Transverse colon (tissue), 4 donors: ENCODE data around the gene HSP90AA1. TPM values are rescaled to one million over a fixed set of nuclear protein-coding genes. Genes with fewer than 3 reads are reported as not detected.
"Not testable (repeated sequence)": the region's sequence is repeated elsewhere in the genome, so short reads cannot be mapped to it uniquely, and the experiment has no call there.

ENCODE experiments used
- DNase-seq: peaks from one replicate; pipeline ENCODE4 v3.0.0-alpha.2; 2019
- H3K27ac ChIP-seq, 4 donors: fragments of 200-600 bp; sonication (generic); 2 replicates each; pipeline ENCODE4 v1.5.1; 2016 to 2018; ENCODE audit warnings: inconsistent platforms in 4 of 4
- H3K27me3 ChIP-seq: fragments of 200-600 bp; sonication (generic); 2 replicates; pipeline ENCODE4 v1.5.1; 2017; ENCODE audit warnings: inconsistent platforms
- H3K36me3 ChIP-seq, 4 donors: fragments of 200-600 bp; sonication (generic); 2 replicates each; pipeline ENCODE4 v1.5.1; 2017 to 2019; ENCODE audit warnings: inconsistent platforms in 4 of 4
- H3K4me1 ChIP-seq, 4 donors: fragments of 200-600 bp; sonication (generic); 2 replicates each; pipeline ENCODE4 v1.5.1; 2017 to 2020; ENCODE audit warnings: inconsistent platforms in 4 of 4
- H3K4me3 ChIP-seq, 4 donors: fragments of 200-600 bp; sonication (generic); 1 replicate in 1 of 4; 2 replicates in 3 of 4; pipeline versions ENCODE4 v1.5.1 to v1.6.1; 2017 to 2019; ENCODE audit warnings: inconsistent platforms in 4 of 4
- H3K9me3 ChIP-seq, 2 donors: fragments of 200-600 bp; sonication (generic); 2 replicates each; pipeline ENCODE4 v1.5.1; 2017 to 2019; ENCODE audit warnings: inconsistent platforms in 2 of 2
- EP300 ChIP-seq: sonication (generic); formaldehyde crosslinking; IDR thresholded peaks from one replicate; pipeline ENCODE4 v1.6.1; 2017; ENCODE audit warnings: antibody characterized with exemption, low read depth
- POLR2A ChIP-seq: fragments of 450-650 bp; IDR thresholded peaks from one replicate; pipeline ENCODE4 v1.6.1; 2016; ENCODE audit warnings: antibody characterized with exemption, mild to moderate bottlenecking, moderate library complexity
- POLR2AphosphoS5 ChIP-seq, 3 donors: sonication (generic); formaldehyde crosslinking; IDR thresholded peaks; one replicate each; pipeline ENCODE4 v1.6.1; 2016; ENCODE audit warnings: antibody characterized with exemption in 3 of 3
- WGBS, 2 donors: methylation state at CpG; one replicate each; pipeline ENCODE4 v1.1.5; 2018; ENCODE audit warnings: low coverage in 1 of 2; 5-methylcytosine and 5-hydroxymethylcytosine counted together
- in situ Hi-C, 4 donors: fragments of 200-750 bp; cut with MboI; loops; one replicate each; pipeline versions ENCODE4 v1.15.0 to v1.15.1; 2017; ENCODE audit warnings: low sequenced_read_pairs in 3 of 4, low pct_ligation_motif_present in 1 of 4, low pct_unique_long_range_greater_than_20kb in 1 of 4
- intact Hi-C: fragments of 100-400 bp; cut with DNase I; formaldehyde crosslinking; loops from one replicate; pipeline ENCODE4 v1.15.1; 2023; ENCODE audit warnings: low total_unique reads
- total RNA-seq, 4 donors: library from RNA; depleted of rRNA; stranded (reverse); fragments of >200 nt; gene quantifications; one replicate each; pipeline ENCODE4 v1.1.0, GENCODE V29; 2016
- TF ChIP-seq, protein P1 (sequence below), 5 experiments: fragments of 200-600 bp in 3 of 5; fragments of 450-650 bp in 2 of 5; sonication (generic) in 3 of 5; IDR thresholded peaks; 1 replicate in 2 of 5; 2 replicates in 3 of 5; pipeline ENCODE4 v1.5.1; 2016 to 2017; ENCODE audit warnings: antibody characterized with exemption in 5 of 5, inconsistent platforms in 3 of 5, mild to moderate bottlenecking in 2 of 5, moderate library complexity in 1 of 5

Gene HSP90AA1
- total RNA-seq, 4 donors from 2014 or later = 112 to 347 (median 235) TPM

DNA sequence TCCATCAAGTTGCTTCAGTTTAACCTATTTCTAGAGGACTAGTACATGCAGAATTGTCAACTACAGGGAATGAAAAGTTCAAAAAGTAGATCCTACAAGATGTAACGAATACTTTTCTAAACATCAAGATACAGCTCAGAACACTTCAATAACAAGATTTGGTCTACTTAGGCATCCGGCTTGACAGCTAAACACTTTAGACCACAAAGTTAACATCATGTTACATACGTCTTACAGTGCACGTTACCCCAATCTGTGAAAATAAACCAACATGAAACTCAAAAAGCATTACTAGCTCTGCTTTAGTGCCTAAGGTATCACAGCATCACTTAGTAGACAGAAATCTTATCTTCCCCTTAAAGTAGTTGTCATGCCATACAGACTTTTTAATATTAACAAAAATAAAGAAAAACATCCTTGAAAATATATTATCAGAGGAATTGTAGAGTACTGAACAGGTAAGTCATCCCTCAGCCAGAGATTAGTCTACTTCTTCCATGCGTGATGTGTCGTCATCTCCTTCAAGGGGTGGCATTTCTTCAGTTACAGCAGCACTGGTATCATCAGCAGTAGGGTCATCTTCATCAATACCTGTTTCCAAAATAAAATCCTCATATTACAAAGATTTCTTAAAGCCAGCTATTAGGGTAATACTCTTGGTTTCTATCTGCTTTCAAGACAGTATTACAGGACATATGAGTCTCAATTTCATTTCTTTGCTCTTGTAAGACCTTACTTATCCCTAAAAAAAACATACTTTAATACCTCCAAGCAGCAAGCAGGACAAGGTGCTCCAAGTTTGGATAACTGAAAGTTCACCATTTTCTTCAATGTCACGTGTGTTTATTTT is 5.4 kb downstream of the HSP90AA1 start:
- Histone ChIP-seq H3K9me3 (no peaks in the 10 kb centered on the region), H3K4me1 (peaks cover 20 to 36% (median 32%) of the 10 kb centered on the region in 4 donors), H3K36me3 (peaks cover 2 to 65% (median 31%) of the 10 kb centered on the region in 4 donors), H3K4me3 (no peak overlapping the region), H3K27ac (no peak overlapping the region), H3K27me3 (no peaks in the 10 kb centered on the region)
- intact Hi-C loops (no loop called here), in situ Hi-C loops (no loop called here)
- 84 to 86% methylated on average over 6 to 7 of the region's 7 CpGs for WGBS, 2 donors
- no peak for DNase-seq
- TF ChIP-seq EP300 (no peak), POLR2A (no peak), POLR2AphosphoS5 (IDR thresholded peaks at IDR 0.05) (no peak)
- TF ChIP-seq, protein P1, sequence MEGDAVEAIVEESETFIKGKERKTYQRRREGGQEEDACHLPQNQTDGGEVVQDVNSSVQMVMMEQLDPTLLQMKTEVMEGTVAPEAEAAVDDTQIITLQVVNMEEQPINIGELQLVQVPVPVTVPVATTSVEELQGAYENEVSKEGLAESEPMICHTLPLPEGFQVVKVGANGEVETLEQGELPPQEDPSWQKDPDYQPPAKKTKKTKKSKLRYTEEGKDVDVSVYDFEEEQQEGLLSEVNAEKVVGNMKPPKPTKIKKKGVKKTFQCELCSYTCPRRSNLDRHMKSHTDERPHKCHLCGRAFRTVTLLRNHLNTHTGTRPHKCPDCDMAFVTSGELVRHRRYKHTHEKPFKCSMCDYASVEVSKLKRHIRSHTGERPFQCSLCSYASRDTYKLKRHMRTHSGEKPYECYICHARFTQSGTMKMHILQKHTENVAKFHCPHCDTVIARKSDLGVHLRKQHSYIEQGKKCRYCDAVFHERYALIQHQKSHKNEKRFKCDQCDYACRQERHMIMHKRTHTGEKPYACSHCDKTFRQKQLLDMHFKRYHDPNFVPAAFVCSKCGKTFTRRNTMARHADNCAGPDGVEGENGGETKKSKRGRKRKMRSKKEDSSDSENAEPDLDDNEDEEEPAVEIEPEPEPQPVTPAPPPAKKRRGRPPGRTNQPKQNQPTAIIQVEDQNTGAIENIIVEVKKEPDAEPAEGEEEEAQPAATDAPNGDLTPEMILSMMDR (IDR thresholded peaks at IDR 0.05) = no peak

DNA sequence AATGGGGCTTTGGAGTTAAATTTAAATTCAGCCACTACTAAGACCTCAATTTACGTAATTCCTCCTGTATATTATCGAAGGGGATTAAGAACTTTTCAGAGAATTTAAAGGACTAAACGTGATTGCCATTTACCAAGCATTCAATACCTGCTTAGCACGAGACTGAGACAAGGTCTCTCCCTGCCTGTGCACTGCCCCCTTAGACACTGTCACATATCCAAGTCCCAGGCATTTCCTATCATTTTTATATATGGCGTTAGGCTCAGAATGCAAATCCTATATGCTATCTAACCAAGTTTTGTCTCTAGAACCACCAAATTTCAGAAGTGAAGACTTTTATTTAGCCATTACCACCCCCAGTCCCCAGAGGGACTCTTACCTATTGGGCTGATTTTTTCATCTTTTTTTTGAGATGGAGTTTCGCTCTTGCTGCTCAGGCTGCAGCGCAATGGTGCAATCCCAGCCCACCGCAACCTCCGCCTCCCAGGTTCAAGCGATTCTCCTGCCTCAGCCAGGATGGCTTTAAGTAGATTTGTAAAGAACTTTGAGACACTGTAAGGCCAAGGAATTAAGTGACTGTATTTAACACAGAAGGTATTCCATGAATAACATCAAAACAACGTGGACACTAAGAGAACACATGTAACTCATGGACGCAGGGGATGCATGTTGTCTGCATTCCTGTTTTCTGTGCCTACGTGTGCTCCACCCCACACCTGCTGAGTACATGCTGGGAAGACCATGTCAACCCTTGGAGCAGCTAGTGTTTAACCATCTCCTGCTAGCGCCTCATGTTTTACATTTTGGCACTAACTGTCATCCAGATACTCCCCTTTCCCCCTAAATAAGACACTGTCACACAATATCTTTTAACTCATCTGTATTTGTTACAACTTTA is 6.4 kb downstream of the HSP90AA1 start:
- intact Hi-C loops (no loop called here), in situ Hi-C loops (no loop called here)
- WGBS, 2 donors = 78 to 82% methylated on average over 9 to 14 of the region's 14 CpGs
- H3K4me3 ChIP-seq = no peak overlapping the region
- H3K27me3 ChIP-seq = no peaks in the 10 kb centered on the region
- TF ChIP-seq, protein P1 (IDR thresholded peaks at IDR 0.05) = no peak
- TF ChIP-seq POLR2AphosphoS5 (IDR thresholded peaks at IDR 0.05) = no peak
- no peak for TF ChIP-seq EP300
- TF ChIP-seq POLR2A = no peak
- H3K27ac ChIP-seq = no peak overlapping the region
- H3K4me1 ChIP-seq = peaks cover 17 to 31% (median 27%) of the 10 kb centered on the region in 4 donors
- DNase-seq = no peak
- H3K9me3 ChIP-seq = no peaks in the 10 kb centered on the region
- peaks cover 2 to 63% (median 31%) of the 10 kb centered on the region in 4 donors for H3K36me3 ChIP-seq

DNA sequence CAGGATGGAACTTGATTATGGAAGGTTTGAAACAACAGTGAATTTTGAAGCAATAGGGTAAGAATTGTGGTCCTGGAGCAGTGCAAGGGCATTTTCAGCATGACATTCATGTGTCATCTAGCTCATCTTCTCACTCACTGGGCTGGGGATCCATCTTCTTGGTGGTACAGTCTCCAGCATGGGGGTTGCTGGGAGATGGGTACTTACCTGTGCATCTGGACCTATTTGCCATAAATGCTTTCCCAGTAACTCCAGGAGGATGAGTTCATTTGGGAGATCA is 7.2 kb downstream of the HSP90AA1 start:
- Histone ChIP-seq H3K36me3 (peaks cover 2 to 55% (median 28%) of the 10 kb centered on the region in 4 donors), H3K9me3 (no peaks in the 10 kb centered on the region), H3K27me3 (no peaks in the 10 kb centered on the region), H3K4me1 (peaks cover 9 to 23% (median 20%) of the 10 kb centered on the region in 4 donors), H3K27ac (no peak overlapping the region), H3K4me3 (no peak overlapping the region)
- no peak for DNase-seq
- intact Hi-C loops (no loop called here), in situ Hi-C loops (no loop called here)
- no peak for TF ChIP-seq POLR2A
- no peak for TF ChIP-seq POLR2AphosphoS5 (IDR thresholded peaks at IDR 0.05)
- TF ChIP-seq, protein P1 (IDR thresholded peaks at IDR 0.05) = no peak
- no peak for TF ChIP-seq EP300

DNA sequence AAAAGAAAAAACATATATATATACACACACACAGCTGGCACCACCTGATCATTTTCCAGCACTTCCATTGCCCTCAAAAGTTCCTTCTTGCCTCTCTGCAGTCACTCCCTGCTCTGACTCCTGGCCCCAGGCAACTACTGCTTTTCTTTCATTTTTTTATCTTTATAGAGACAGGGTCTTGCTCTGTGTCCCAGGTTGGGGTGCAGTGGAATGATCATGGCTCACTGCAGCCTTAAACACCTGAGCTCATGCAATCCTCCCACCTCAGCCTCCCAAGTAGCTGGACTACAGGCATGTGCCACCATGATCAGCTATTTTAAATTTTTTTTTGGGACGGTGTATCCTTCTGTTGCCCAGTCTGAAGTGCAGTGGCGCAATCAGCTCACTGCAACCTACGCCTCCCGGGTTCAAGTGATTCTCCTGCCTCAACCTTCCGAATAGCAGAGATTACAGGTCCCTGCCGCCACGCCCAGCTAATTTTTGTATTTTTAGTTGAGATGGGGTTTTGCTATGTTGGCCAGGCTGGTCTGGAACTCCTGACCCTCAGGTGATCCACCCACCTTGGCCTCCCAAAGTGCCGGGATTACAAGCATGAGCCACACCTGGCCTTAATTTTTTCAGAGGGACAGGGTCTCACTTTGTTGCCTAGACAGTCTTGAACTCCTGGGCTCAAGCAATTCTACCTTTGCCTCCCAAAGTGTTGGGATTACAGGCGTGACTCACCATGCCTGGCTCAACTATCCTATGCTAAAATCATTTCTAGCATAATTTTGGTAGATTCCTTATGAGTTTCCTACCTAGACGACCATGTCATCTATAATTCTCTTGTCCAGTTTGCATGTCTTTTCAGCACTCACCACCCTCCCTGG is 7.8 kb downstream of the HSP90AA1 start:
- DNase-seq = no peak
- H3K36me3 ChIP-seq = peaks cover 2 to 49% (median 24%) of the 10 kb centered on the region in 4 donors
- in situ Hi-C loops (no loop called here), intact Hi-C loops (no loop called here)
- no peak overlapping the region for H3K4me3 ChIP-seq
- H3K4me1 ChIP-seq = peaks cover 7 to 17% (median 15%) of the 10 kb centered on the region in 4 donors
- TF ChIP-seq POLR2AphosphoS5 (IDR thresholded peaks at IDR 0.05) = no peak
- TF ChIP-seq EP300 = no peak
- TF ChIP-seq, protein P1 (IDR thresholded peaks at IDR 0.05) = no peak
- no peak for TF ChIP-seq POLR2A
- H3K27ac ChIP-seq = no peak overlapping the region
- WGBS, 2 donors = 90% methylated on average over 10 of the region's 10 CpGs; no CpG with 5 or more reads in 1 of the 2 donors
- no peaks in the 10 kb centered on the region for H3K27me3 ChIP-seq
- H3K9me3 ChIP-seq = no peaks in the 10 kb centered on the region

DNA sequence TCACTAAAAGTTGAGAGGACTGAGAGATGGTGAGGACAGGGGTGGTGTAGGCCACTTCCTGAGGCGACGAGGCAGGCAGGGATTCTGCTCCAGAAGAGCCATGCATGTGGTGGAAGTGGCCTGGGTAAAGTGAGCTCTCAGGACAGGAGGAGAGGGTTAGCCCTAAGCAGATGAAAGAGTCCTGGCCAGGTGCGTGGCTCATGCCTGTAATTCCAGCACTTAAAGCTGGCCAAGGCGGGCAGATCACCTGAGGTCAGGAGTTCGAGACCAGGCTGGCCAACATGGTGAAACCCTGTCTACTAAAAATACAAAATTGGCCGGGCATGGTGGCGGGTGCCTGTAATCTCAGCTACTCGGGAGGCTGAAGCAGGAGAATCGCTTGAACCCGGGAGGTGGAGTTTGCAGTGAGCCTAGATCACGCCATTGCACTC is 8.5 kb downstream of the HSP90AA1 start:
- H3K27ac ChIP-seq, H3K4me3 ChIP-seq, H3K27me3 ChIP-seq, DNase-seq, H3K9me3 ChIP-seq, in situ Hi-C loops, intact Hi-C loops: not testable (repeated sequence)
- Histone ChIP-seq H3K4me1 (peaks cover 6 to 10% (median 8%) of the 10 kb centered on the region in 4 donors), H3K36me3 (peaks cover 2 to 42% (median 21%) of the 10 kb centered on the region in 4 donors)
- 92 to 94% methylated on average over 8 to 11 of the region's 11 CpGs for WGBS, 2 donors
